Cardiac muscle cell (in vitro differentiated cells and primary cell): Measurements from ENCODE around the gene ACACB. TPM values are rescaled to one million over a fixed set of nuclear protein-coding genes. Genes with fewer than 3 reads are reported as not detected.
A peak's percentile ranks its signal among the peaks of the same experiment; 100 is the strongest.

Experiments
- DNase-seq, 2 donors: peaks; one replicate each; pipeline versions ENCODE4 v3.0.0 to v3.0.0-alpha.2; 2010 to 2017; ENCODE audit warnings: low read depth in 1 of 2, low spot score in 1 of 2
- H3K27ac ChIP-seq: fragments of 200-600 bp; sonication (generic); 2 replicates; pipeline ENCODE4 v1.5.1; 2016
- H3K27me3 ChIP-seq: fragments of 200-600 bp; sonication (generic); 2 replicates; pipeline ENCODE4 v1.6.0; 2016; ENCODE audit warnings: control low read depth
- H3K36me3 ChIP-seq: fragments of 200-600 bp; sonication (generic); 2 replicates; pipeline ENCODE4 v1.5.1; 2016; ENCODE audit warnings: control low read depth
- H3K4me1 ChIP-seq: fragments of 200-600 bp; sonication (generic); 2 replicates; pipeline ENCODE4 v1.8.1; 2017; ENCODE audit warnings: low read depth, mild to moderate bottlenecking, mixed run types
- H3K4me3 ChIP-seq: fragments of 200-600 bp; sonication (generic); 2 replicates; pipeline ENCODE4 v1.5.1; 2016; ENCODE audit warnings: mild to moderate bottlenecking
- H3K9me3 ChIP-seq: fragments of 200-600 bp; sonication (generic); 2 replicates; pipeline ENCODE4 v1.5.1; 2017; ENCODE audit warnings: low read depth, mild to moderate bottlenecking, control low read depth
- CTCF ChIP-seq: IDR thresholded peaks from 2 replicates; pipeline ENCODE4 v1.5.1; 2012; ENCODE audit warnings: low read depth, mild to moderate bottlenecking, low read length
- polyA plus RNA-seq: library from polyadenylated mRNA; unstranded; fragments of >200 nt; fragmentation: Nextera tagmentation; extraction: Ambion mirVana; gene quantifications from 2 replicates; pipeline ENCODE4 v1.2.1, GENCODE V29; 2016
- total RNA-seq: library from RNA; depleted of rRNA; stranded (reverse); fragments of >200 nt; gene quantifications from 2 replicates; pipeline ENCODE4 v1.2.3, GENCODE V29; 2016

Gene ACACB
- total and polyA plus RNA-seq, 2 experiments from 2014 or later = 28.9 to 78.0 TPM

- peak in 1 of 2 donors; percentile 73 for DNase-seq
- no peaks in the 10 kb centered on the region for H3K36me3 ChIP-seq
- no peak for TF ChIP-seq CTCF
- peaks cover 69% of the 10 kb centered on the region for H3K27me3 ChIP-seq
- no peaks in the 10 kb centered on the region for H3K4me1 ChIP-seq
- H3K27ac ChIP-seq = no peak within 1 kb of the TSS
- no peaks in the 10 kb centered on the region for H3K9me3 ChIP-seq
- H3K4me3 ChIP-seq = peak within 1 kb of the TSS; percentile 50
Measured at GRCh38 chr12:109308534-109309380, 192.4 kb downstream of the ACACB start, which contains the start of gene FOXN4. TSS of gene FOXN4 (minus strand) at chr12:109309284. CDS start at chr12:109308321, 963 bp downstream.

- Histone ChIP-seq H3K27ac (no peak overlapping the region), H3K4me3 (peak overlapping the region; percentile 50), H3K27me3 (peaks cover 71% of the 10 kb centered on the region), H3K36me3 (no peaks in the 10 kb centered on the region), H3K4me1 (no peaks in the 10 kb centered on the region), H3K9me3 (no peaks in the 10 kb centered on the region)
- TF ChIP-seq CTCF = no peak
- DNase-seq = peak in 1 of 2 donors; percentile 43
Measured at GRCh38 chr12:109309381-109310246, 193.2 kb downstream of the ACACB start.

GRCh38 chr12:109310247-109311125 lies 194.1 kb downstream of the ACACB start:
- TF ChIP-seq CTCF = no peak
- H3K9me3 ChIP-seq = no peaks in the 10 kb centered on the region
- H3K4me3 ChIP-seq = peak overlapping the region; percentile 26
- no peaks in the 10 kb centered on the region for H3K36me3 ChIP-seq
- no peak for DNase-seq
- H3K27ac ChIP-seq = no peak overlapping the region
- H3K27me3 ChIP-seq = peaks cover 71% of the 10 kb centered on the region
- H3K4me1 ChIP-seq = no peaks in the 10 kb centered on the region

Other genes starting within 250 kb of the ACACB start
- gene DAO, start 236.5 kb upstream of the ACACB start, total RNA-seq = not detected in 2 replicates
- 0.72 TPM in 1 of 2 replicates, not detected in the other for gene DAO, start 236.5 kb upstream of the ACACB start, polyA plus RNA-seq
- not detected in 2 replicates for gene SVOP, start 95.5 kb upstream of the ACACB start, total RNA-seq
- not detected in 2 replicates for gene SVOP, start 95.5 kb upstream of the ACACB start, polyA plus RNA-seq
- 18.9 and 25.9 TPM in 2 replicates for gene USP30, start 64.0 kb upstream of the ACACB start, total RNA-seq
- gene USP30, start 64.0 kb upstream of the ACACB start, polyA plus RNA-seq = 21.0 and 28.7 TPM in 2 replicates
- gene ALKBH2, start 23.1 kb upstream of the ACACB start, total RNA-seq = 21.9 and 46.6 TPM in 2 replicates
- 32.7 and 47.6 TPM in 2 replicates for gene ALKBH2, start 23.1 kb upstream of the ACACB start, polyA plus RNA-seq
- gene UNG, start 19.0 kb upstream of the ACACB start, total RNA-seq = 133 and 159 TPM in 2 replicates
- gene UNG, start 19.0 kb upstream of the ACACB start, polyA plus RNA-seq = 78.5 and 85.7 TPM in 2 replicates
- gene FOXN4, start 192.7 kb downstream of the ACACB start, total RNA-seq = 0.42 and 2.5 TPM in 2 replicates
- 0.15 and 0.84 TPM in 2 replicates for gene FOXN4, start 192.7 kb downstream of the ACACB start, polyA plus RNA-seq
- 0.21 TPM in 1 of 2 replicates, not detected in the other for gene MYO1H, start 231.3 kb downstream of the ACACB start, total RNA-seq
- 0.36 TPM in 1 of 2 replicates, not detected in the other for gene MYO1H, start 231.3 kb downstream of the ACACB start, polyA plus RNA-seq